Medulla oblongata (tissue), 1 donor: ENCODE measurements around the gene AFG3L2.

Source experiments
- DNase-seq: peaks from one replicate; pipeline ENCODE4 v3.0.0-alpha.2; 2015; ENCODE audit errors: extremely low spot score

AFG3L2 gene

DNA sequence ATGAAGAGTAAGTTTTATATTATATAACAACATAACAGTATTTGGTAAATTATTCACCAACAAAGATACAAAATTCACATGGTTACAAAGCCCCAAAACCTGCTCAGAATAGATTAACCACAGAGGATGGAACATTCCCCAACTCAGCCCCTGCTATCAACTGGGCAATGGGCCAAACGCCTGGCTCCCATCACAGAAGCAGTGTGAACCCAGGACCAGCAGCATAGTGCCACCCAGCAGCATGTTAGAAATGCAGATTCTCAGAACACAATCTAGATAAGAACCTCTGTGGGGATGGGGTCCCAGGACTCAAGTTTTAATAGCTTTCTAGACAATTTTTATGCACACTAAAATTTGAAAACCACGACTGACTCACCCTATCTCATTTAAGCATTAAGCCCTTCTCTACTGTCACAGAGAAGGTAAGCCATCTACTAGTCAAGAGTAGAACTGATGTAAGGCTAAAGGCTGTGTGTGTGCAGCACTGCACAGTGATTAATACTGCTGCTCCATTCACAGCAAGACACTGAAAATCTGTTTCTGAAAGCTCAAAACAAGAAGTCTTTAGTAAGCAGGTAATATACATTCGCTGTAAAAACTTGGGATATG, 15.2 kb downstream of the AFG3L2 start:
- DNase-seq = no peak

- DNase-seq = no peak
Observed at GRCh38 chr18:12359515-12359927, 17.5 kb downstream of the AFG3L2 start.

DNA sequence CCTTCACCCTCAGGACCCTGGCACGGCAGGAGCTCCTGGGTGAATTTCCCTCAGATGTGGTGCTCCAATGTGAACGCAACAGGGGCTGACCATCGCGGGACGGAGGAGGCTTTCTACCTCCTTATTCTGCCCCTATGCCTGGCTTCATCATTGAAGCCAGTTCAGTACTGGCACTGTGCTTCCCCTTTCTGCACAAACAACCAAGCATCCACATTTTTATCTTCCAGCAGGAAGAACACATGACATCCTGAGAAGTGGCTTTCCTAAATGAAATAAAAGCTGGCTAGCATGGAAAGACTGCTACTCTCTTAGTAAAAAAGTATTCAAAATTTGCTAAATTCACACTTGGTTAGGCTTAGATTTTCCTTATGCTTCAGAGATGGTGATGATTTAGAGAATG, 24.8 kb downstream of the AFG3L2 start:
- DNase-seq = no peak

DNA sequence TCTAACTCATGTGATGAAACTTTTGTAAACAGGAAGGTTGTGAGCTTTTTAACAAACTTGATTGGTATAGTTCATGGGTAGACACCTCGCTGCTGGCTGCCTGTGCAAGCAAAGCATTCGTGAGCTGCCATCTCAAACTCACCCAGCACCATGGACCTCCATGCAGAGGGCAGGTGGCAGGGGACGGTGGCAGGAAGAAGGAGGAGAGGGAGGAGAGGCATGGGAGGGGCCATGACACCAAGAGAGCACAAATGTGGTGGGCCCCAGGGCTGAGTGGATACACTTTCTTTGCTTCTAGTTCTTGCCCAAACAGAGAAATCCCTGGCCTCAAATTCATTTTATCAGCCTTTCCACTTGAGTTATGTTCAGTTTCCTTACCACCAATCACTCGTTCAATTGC, 29.1 kb downstream of the AFG3L2 start:
- no peak for DNase-seq

DNA sequence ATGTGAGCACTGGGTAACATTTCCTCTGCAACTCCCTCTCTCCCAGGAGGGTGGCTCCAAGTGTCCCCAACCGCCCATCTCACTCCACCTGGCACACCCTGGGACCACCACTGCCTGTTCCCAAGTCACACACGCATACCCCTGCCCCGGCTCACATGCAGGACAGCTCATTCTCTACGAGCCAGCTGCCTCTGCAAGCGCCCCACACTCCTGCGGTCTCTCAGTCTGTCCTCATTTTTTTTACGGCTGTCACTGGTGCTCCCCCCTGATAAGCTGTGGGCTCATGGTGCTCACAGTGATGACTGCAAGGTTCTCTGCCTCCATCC, 30.8 kb downstream of the AFG3L2 start:
- no peak for DNase-seq

DNA sequence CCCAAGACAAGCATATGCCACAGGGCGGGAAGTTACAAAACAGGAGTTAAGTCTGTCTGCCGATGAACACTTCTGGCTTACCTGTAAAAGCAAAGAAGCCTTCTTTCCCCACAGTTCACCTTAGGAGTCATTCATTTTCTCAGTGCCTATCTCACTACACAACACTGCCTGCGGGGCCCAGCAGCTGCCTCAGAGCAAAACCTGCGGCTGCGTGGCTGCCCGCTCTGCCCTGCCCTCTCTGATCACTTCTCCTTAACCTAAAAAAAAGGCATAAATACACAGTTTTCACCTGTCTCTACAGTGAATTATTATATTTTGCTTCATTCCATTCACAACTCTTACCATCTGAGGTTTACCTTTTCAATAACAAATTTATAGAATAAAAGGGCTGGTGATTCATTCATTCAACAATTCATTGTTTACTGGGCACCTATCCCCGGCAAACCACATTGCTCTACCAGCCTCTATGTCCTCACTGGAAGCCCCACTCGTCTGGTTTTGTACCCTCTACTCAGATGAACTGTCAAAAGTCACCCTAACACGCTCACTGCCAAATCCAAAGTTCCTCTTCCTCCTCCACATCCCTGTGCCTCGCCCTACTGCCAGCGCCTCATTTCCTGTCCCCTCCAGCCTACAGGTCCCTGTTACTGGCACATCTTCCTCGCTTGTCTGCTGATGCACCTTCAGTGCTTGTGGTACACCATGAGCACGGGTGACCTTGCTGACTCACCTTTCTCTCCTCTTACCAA, 31.4 kb downstream of the AFG3L2 start:
- DNase-seq = no peak

- no peak for DNase-seq
Observed at GRCh38 chr18:12342661-12343060, 34.4 kb downstream of the AFG3L2 start.

DNA sequence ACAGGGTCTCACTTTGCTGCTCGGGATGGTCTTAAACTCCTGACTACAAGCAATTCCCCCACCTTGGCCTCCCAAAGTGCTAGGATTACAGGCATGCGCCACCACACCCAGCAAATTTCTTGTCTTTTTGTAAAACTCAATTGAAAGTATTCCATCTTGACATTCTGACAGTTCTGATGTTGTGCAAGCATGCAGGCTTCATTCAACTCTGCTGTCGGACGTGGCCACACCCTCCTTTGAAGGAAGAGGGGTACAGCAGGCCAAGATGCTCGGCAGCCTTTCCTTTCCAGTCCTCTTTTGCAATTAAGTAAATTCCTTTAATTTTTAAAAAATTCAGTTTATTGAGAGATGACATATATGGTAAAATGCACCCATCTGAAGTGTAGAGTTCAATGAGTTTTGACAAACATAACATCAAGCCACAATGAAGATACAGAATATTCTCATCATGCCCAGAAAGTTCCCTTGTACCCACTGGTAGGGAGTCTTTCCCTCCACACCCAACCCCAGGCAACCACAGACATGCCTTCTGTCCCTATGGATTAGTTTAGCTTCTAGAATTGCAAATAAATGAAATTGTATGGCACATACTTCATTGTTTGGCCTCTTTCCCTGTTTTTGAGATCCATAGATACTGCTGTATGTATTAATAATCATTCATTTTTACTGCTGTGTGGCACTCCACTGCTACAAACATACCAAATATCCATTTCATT, 35.9 kb downstream of the AFG3L2 start:
- DNase-seq = no peak

DNA sequence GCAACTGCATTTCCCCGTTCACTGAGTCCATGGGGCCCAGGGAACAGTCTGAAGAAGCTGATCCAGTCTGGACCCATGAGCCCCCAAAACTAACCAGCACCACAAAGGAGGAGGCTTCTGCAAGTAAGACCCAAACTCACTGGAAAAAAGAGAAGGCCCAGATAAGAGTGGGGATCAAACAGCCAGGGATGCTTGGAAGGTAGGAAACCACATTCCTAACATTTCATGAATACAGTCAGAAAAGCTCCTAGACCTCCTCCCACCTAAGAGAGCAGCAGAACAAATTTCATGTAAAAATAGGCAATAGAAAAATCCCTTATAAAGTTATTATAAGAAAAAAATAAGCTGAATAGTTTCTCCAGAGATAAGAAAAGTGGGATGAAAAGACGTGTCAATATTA, 38.6 kb downstream of the AFG3L2 start:
- no peak for DNase-seq

GRCh38 chr18:12336887-12337286, 40.1 kb downstream of the AFG3L2 start:
- no peak for DNase-seq

DNA sequence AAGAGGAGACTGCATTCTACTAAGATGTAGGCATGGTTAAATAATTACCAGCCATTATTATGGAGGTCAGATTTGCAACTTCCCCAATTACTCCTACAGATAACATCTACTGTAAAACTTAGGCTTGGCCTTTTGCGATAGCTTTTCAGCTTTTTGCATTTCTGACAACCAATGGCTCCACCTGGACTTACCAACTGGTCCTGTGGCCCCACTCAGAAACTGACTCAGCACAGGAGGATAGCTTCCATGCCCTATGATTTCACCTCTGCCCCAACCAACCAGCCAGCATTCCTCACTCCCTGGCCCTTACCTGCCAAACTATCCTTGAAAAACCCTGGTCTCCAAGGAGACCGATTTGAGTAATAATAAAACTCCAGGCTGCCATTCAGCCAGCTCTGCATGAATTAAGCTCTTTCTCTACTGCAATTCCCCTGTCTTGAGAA, 40.8 kb downstream of the AFG3L2 start:
- no peak for DNase-seq

- no peak for DNase-seq
Observed at GRCh38 chr18:12335503-12335902, 41.5 kb downstream of the AFG3L2 start.

DNA sequence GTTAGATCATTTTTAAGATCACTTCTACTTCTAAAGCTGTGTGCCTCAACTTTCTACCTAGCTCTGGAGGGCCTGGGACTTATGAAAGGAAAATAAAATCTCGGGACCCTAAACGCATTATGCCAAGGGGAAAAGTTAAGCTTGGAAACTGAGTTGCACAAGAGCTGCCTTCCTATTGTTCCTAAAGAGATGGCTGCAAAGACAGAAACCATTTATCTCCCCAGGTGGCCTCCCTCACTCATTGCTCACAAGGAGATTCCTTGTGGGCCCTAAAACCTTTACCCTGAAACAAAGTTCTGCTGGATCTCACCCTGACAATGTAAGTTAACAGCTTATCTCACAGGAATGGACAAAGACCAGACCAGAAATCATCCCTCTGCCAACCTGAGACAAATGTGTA, 42.2 kb downstream of the AFG3L2 start:
- DNase-seq = no peak

GRCh38 chr18:12334366-12334808, 42.6 kb downstream of the AFG3L2 start:
- DNase-seq = no peak

DNA sequence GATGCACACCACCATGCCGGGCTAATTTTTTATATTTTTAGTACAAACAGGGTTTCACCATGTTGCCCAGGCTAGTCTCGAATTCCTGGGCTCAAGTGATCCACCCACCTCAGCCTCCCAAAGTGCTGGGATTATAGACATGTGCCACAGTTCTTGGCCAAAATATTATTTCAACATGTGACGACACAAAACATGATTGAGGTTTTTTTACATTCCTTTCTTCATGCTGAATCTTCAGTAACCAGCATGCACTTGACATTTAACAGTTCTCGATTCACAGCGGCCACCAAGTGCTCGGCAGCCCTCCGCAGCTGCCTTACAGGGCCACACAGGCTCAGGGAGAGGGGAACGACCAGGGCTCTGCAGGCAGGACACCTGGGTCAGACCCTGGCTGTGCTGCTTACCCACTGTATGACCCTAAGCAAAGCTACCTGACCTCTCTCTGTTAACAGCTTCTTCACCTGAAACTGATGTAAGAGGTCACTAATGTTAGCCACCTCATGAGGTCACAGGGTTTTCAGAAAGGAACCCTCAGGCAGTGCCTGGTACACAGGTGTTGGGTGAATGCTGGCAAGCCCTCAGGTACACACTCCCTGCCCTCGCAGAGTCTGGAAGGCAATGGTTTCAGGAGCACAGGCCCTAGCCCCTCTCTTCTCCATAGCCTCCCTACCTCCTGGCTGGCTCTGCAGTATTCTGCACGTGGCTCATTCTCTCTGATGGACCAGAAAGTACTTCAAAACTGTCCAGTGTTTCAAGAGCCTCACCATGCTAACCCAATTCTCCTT, 43.3 kb downstream of the AFG3L2 start:
- DNase-seq = no peak

DNA sequence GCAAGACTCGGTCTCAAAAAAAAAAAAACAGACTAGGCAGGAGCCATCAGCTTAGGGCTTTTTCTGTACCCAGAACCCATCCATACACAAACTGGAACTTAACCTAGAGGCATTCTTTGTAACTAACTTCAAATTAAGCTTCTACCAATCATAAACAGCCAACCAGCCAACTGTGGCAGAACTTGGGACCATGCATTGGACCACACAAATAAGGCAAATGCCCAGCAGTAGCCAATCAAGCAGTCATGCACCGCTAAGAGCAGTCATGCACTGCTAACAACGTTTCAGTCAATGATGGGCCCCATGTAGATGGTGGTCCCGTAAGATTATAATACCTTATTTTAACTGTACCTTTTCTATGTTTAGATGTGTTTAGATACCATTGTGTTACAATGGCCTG, 46.3 kb downstream of the AFG3L2 start:
- DNase-seq = no peak

GRCh38 chr18:12329125-12329698, 47.8 kb downstream of the AFG3L2 start:
- no peak for DNase-seq

GRCh38 chr18:12328179-12328823, 48.7 kb downstream of the AFG3L2 start:
- no peak for DNase-seq

DNA sequence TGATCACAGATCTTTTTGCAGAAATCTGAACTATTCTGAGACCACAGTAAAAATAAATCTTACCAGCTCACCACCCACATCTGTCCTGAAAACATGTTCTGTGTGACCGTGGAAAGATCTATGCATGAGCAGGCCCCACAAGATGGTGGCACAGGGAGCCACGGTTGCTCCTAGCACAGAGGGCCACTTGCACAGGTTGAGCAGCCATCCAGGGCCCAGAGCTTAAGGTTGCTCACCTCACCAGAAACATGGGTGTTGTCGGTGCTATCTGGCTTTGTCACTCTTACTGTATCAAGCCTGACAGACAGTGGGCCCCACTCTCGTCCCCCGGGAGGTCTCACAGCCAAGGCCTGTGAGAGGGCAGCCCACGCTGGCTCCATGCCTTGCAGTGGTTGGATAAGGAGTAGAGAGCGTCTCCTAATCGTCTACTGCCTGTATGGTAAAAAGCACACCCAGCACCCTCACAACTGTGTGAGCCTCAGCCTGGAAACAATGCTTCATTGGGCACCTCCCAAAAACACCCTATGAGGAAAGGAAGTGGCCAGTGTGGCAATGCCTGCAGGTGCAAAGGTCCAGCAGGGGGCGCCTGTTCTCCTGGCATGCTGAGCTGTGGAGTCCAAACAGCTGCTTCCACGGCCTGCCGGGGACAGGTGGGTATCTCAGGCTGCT, 49.4 kb downstream of the AFG3L2 start:
- DNase-seq = peak; percentile 50

- DNase-seq = no peak
Observed at GRCh38 chr18:12326711-12327460, 50.1 kb downstream of the AFG3L2 start.
